Trophoblast cell (in vitro differentiated cells and primary cell): ENCODE data around the gene SLC16A14. TPM values are rescaled to one million over a fixed set of nuclear protein-coding genes. Genes with fewer than 3 reads are reported as not detected.
"Not testable (repeated sequence)": the region's sequence is repeated elsewhere in the genome, so short reads cannot be mapped to it uniquely, and the experiment has no call there.

ENCODE experiments used
- DNase-seq, 2 donors: peaks; one replicate each; pipeline ENCODE4 v3.0.0-alpha.2; 2016
- H2AFZ ChIP-seq: 2 replicates; pipeline ENCODE4 v1.6.1; 2013; ENCODE audit warnings: low read length, moderate library complexity, mild to moderate bottlenecking; ENCODE audit not compliant: insufficient read depth, poor library complexity
- H2AK5ac ChIP-seq: 2 replicates; pipeline ENCODE4 v1.6.1; 2013; ENCODE audit warnings: mild to moderate bottlenecking, low read length
- H2BK120ac ChIP-seq: 2 replicates; pipeline ENCODE4 v1.6.1; 2013; ENCODE audit warnings: low read length, mild to moderate bottlenecking, moderate library complexity; ENCODE audit not compliant: insufficient read depth, poor library complexity
- H2BK12ac ChIP-seq: 2 replicates; pipeline ENCODE4 v1.6.1; 2013; ENCODE audit warnings: mild to moderate bottlenecking, low read length, moderate library complexity
- H2BK5ac ChIP-seq: 2 replicates; pipeline ENCODE4 v1.6.1; 2013; ENCODE audit warnings: low read length, low read depth, moderate library complexity, mild to moderate bottlenecking; ENCODE audit not compliant: poor library complexity
- H3K14ac ChIP-seq: 2 replicates; pipeline ENCODE4 v1.6.1; 2013; ENCODE audit warnings: mild to moderate bottlenecking, low read length
- H3K18ac ChIP-seq: 2 replicates; pipeline ENCODE4 v1.6.1; 2013; ENCODE audit warnings: mild to moderate bottlenecking, low read length
- H3K23ac ChIP-seq: 2 replicates; pipeline ENCODE4 v1.6.1; 2013; ENCODE audit warnings: low read length
- H3K27ac ChIP-seq: 2 replicates; pipeline ENCODE4 v1.5.1; 2013; ENCODE audit warnings: low read depth, mild to moderate bottlenecking, inconsistent platforms, low read length, moderate library complexity
- H3K27me3 ChIP-seq: 2 replicates; pipeline ENCODE4 v1.6.1; 2013; ENCODE audit warnings: inconsistent platforms, mild to moderate bottlenecking, low read length, moderate library complexity; ENCODE audit not compliant: insufficient read depth
- H3K36me3 ChIP-seq, 2 experiments: 1 replicate in 1 of 2; 2 replicates in 1 of 2; pipeline ENCODE4 v1.6.1; 2013; ENCODE audit warnings: low read length in 2 of 2, mild to moderate bottlenecking in 2 of 2, moderate library complexity in 1 of 2; ENCODE audit not compliant: insufficient read depth in 2 of 2, control insufficient read depth in 1 of 2
- H3K4ac ChIP-seq: 2 replicates; pipeline ENCODE4 v1.6.1; 2013; ENCODE audit warnings: low read depth, mild to moderate bottlenecking, low read length, moderate library complexity
- H3K4me1 ChIP-seq, 2 experiments: 1 replicate in 1 of 2; 2 replicates in 1 of 2; pipeline ENCODE4 v1.6.1; 2013; ENCODE audit warnings: low read length in 2 of 2, mild to moderate bottlenecking in 2 of 2, moderate library complexity in 1 of 2; ENCODE audit not compliant: insufficient read depth in 2 of 2, control insufficient read depth in 1 of 2
- H3K4me2 ChIP-seq: 2 replicates; pipeline ENCODE4 v1.6.1; 2013; ENCODE audit warnings: inconsistent platforms, mild to moderate bottlenecking, low read length, moderate library complexity
- H3K4me3 ChIP-seq: 2 replicates; pipeline ENCODE4 v1.5.1; 2013; ENCODE audit warnings: mild to moderate bottlenecking, low read depth, low read length, inconsistent platforms
- H3K79me1 ChIP-seq: one replicate; pipeline ENCODE4 v1.6.1; 2013; ENCODE audit warnings: low read length
- H3K79me2 ChIP-seq: 2 replicates; pipeline ENCODE4 v1.6.1; 2013; ENCODE audit warnings: low read length, mild to moderate bottlenecking; ENCODE audit not compliant: control insufficient read depth, insufficient read depth, poor library complexity
- H3K9ac ChIP-seq: 2 replicates; pipeline ENCODE4 v1.6.1; 2013; ENCODE audit warnings: mild to moderate bottlenecking, low read length
- H3K9me3 ChIP-seq: 2 replicates; pipeline ENCODE4 v1.6.1; 2013; ENCODE audit warnings: low read depth, mild to moderate bottlenecking, control low read depth, inconsistent platforms, low read length; ENCODE audit not compliant: insufficient read depth
- H4K12ac ChIP-seq: 2 replicates; pipeline ENCODE4 v1.6.1; 2013; ENCODE audit warnings: low read depth, mild to moderate bottlenecking, low read length, moderate library complexity
- H4K8ac ChIP-seq: 2 replicates; pipeline ENCODE4 v1.6.1; 2013; ENCODE audit warnings: low read depth, mild to moderate bottlenecking, low read length, moderate library complexity
- H4K91ac ChIP-seq: one replicate; pipeline ENCODE4 v1.6.1; 2013; ENCODE audit warnings: low read depth, mild to moderate bottlenecking, low read length, moderate library complexity
- WGBS: extraction: QIAGEN DNeasy Blood & Tissue Kit; methylation state at CpG from one replicate; pipeline ENCODE4 v1.1.7; 2013; ENCODE audit warnings: missing lambda C conversion rate; ENCODE audit not compliant: insufficient read length, insufficient coverage; ENCODE audit errors: extremely low coverage; 5-methylcytosine and 5-hydroxymethylcytosine counted together
- polyA plus RNA-seq: library from polyadenylated mRNA; stranded (reverse); fragments of 200-250 nt; gene quantifications from 2 replicates; pipeline ENCODE4 v1.2.3, GENCODE V29; 2013

SLC16A14 gene
- 0.10 TPM in 2 replicates for polyA plus RNA-seq

GRCh38 chr2:230068651-230069055 is at the start of gene SLC16A14:
TSS of gene SLC16A14 (minus strand) at chr2:230068924. CDS start at chr2:230059352, 9,572 bp downstream.
- Histone ChIP-seq H3K4me2 (peak within 1 kb of the TSS; percentile 96), H2AFZ (peak within 1 kb of the TSS; percentile 17), H3K18ac (no peak within 1 kb of the TSS), H3K79me1 (no peaks in the 10 kb centered on the region), H4K12ac (no peak within 1 kb of the TSS), H3K27ac (no peak within 1 kb of the TSS), H3K4ac (no peak within 1 kb of the TSS), H3K4me3 (peak within 1 kb of the TSS; percentile 66), H3K14ac (no peak within 1 kb of the TSS), H2AK5ac (no peak within 1 kb of the TSS), H3K36me3 (no peaks in the 10 kb centered on the region), H3K27me3 (peaks cover 18% of the 10 kb centered on the region), H3K4me1 (peaks cover 6 to 13% of the 10 kb centered on the region in 2 experiments), H4K8ac (no peak within 1 kb of the TSS), H2BK5ac (no peak within 1 kb of the TSS), H2BK12ac (no peak within 1 kb of the TSS), H3K23ac (no peak within 1 kb of the TSS), H3K9ac (no peak within 1 kb of the TSS), H3K79me2 (no peaks in the 10 kb centered on the region), H4K91ac (no peak within 1 kb of the TSS), H2BK120ac (no peak within 1 kb of the TSS), H3K9me3 (peaks cover 2% of the 10 kb centered on the region)
- no CpG with 5 or more reads among the region's 24 CpGs for WGBS
- peak; percentile 2 to 52 for DNase-seq

- no peak overlapping the region for H3K18ac ChIP-seq
- H2AK5ac ChIP-seq, result no peak overlapping the region
- H2BK12ac ChIP-seq, result no peak overlapping the region
- no peak overlapping the region for H3K4me2 ChIP-seq
- no peaks in the 10 kb centered on the region for H3K9me3 ChIP-seq
- no peak overlapping the region for H3K4me3 ChIP-seq
- no peak overlapping the region for H3K27ac ChIP-seq
- no CpG with 5 or more reads among the region's 1 CpG for WGBS
- no peaks in the 10 kb centered on the region for H3K27me3 ChIP-seq
- no peaks in the 10 kb centered on the region for H3K79me1 ChIP-seq
- no peak overlapping the region for H4K12ac ChIP-seq
- no peak overlapping the region for H2AFZ ChIP-seq
- H3K79me2 ChIP-seq, result no peaks in the 10 kb centered on the region
- H3K9ac ChIP-seq, result no peak overlapping the region
- no peaks in the 10 kb centered on the region for H3K36me3 ChIP-seq
- no peak overlapping the region for H4K91ac ChIP-seq
- no peak for DNase-seq
- no peak overlapping the region for H3K4ac ChIP-seq
- no peak overlapping the region for H2BK5ac ChIP-seq
- H3K23ac ChIP-seq, result no peak overlapping the region
- no peak overlapping the region for H4K8ac ChIP-seq
- H3K14ac ChIP-seq, result no peak overlapping the region
- H2BK120ac ChIP-seq, result no peak overlapping the region
- H3K4me1 ChIP-seq, result no peaks in the 10 kb centered on the region
Measured at GRCh38 chr2:230106771-230107170, 38.0 kb upstream of the SLC16A14 start.

GRCh38 chr2:230101967-230102366 is 33.2 kb upstream of the SLC16A14 start:
- not testable (repeated sequence) for H2BK120ac ChIP-seq, H3K18ac ChIP-seq
- no CpG with 5 or more reads among the region's 2 CpGs for WGBS

GRCh38 chr2:230097841-230098240 is 29.1 kb upstream of the SLC16A14 start:
- H3K27ac ChIP-seq, result no peak overlapping the region
- H2BK120ac ChIP-seq, result no peak overlapping the region
- no peaks in the 10 kb centered on the region for H3K79me1 ChIP-seq
- no peak overlapping the region for H2BK12ac ChIP-seq
- H2AFZ ChIP-seq, result no peak overlapping the region
- no peak overlapping the region for H4K91ac ChIP-seq
- H4K12ac ChIP-seq, result no peak overlapping the region
- no peak overlapping the region for H2BK5ac ChIP-seq
- H3K18ac ChIP-seq, result no peak overlapping the region
- no peaks in the 10 kb centered on the region for H3K79me2 ChIP-seq
- H3K9me3 ChIP-seq, result no peaks in the 10 kb centered on the region
- no peak overlapping the region for H3K14ac ChIP-seq
- no peaks in the 10 kb centered on the region for H3K27me3 ChIP-seq
- no peak overlapping the region for H3K4me3 ChIP-seq
- H3K36me3 ChIP-seq, result no peaks in the 10 kb centered on the region
- no peak overlapping the region for H2AK5ac ChIP-seq
- no peak overlapping the region for H3K23ac ChIP-seq
- H3K4ac ChIP-seq, result no peak overlapping the region
- WGBS, result no CpG with 5 or more reads among the region's 2 CpGs
- no peak overlapping the region for H3K9ac ChIP-seq
- no peaks in the 10 kb centered on the region for H3K4me1 ChIP-seq
- H4K8ac ChIP-seq, result no peak overlapping the region
- H3K4me2 ChIP-seq, result no peak overlapping the region
- DNase-seq, result no peak

More at GRCh38 chr2:230101967-230102366, 33.2 kb upstream of the SLC16A14 start:
- not testable (repeated sequence) for H3K27ac ChIP-seq, DNase-seq, H3K4me2 ChIP-seq, H3K79me2 ChIP-seq, H3K4me1 ChIP-seq, H4K91ac ChIP-seq, H2AK5ac ChIP-seq, H3K9me3 ChIP-seq, H4K8ac ChIP-seq, H3K4ac ChIP-seq, H2BK12ac ChIP-seq, H2AFZ ChIP-seq, H4K12ac ChIP-seq, H3K4me3 ChIP-seq, H3K9ac ChIP-seq, H3K27me3 ChIP-seq, H3K14ac ChIP-seq, H3K36me3 ChIP-seq, H3K23ac ChIP-seq, H2BK5ac ChIP-seq, H3K79me1 ChIP-seq
